Epidermal melanocyte (primary cell): Measurements from ENCODE around the gene HEPN1.
A peak's percentile ranks its signal among the peaks of the same experiment; 100 is the strongest.

ENCODE experiments used
- DNase-seq: peaks from one replicate; pipeline ENCODE4 v3.0.0; 2011; ENCODE audit warnings: low spot score; ENCODE audit not compliant: insufficient read length

The HEPN1 gene

DNA sequence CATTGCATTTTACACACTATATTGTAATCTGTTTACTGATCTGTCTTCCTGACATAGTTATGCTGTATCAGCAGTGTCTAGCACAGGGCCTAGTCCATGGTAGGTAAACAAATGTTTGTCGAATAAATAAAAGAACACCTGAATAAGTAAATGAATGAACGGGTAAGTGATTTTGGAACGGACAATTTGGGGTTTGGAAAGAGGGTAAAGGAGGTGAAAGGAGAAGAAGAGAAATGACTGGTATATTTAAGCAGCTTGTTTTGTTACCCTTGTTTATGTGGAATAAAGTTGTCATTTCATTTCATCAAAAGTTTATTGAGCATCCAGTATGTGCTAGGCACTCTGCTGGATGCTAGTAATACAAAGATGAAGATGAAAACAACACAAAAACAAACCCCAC, at the start of gene HEPN1:
TSS of gene HEPN1 (plus strand) at position 301 of the 400 bp plus-strand sequence.
- DNase-seq: no peak

DNA sequence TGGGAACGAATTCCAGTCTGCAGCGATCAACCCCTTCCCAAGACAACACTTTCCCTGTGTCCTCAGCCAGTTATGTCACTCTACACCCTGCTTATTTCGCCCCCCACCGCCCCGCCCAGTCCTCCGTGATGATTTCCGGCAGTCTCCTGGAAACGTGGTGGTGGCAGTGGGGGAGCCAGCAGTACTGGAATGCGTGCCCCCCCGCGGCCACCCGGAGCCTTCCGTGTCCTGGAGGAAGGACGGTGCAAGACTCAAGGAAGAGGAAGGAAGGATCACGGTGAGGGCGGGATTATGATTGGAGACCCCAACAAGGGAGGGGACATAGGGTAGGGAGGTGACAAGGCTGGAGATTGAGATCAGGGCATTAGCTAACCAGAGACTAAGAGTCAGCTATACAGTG, 49.7 kb upstream of the HEPN1 start:
- no peak for DNase-seq

DNA sequence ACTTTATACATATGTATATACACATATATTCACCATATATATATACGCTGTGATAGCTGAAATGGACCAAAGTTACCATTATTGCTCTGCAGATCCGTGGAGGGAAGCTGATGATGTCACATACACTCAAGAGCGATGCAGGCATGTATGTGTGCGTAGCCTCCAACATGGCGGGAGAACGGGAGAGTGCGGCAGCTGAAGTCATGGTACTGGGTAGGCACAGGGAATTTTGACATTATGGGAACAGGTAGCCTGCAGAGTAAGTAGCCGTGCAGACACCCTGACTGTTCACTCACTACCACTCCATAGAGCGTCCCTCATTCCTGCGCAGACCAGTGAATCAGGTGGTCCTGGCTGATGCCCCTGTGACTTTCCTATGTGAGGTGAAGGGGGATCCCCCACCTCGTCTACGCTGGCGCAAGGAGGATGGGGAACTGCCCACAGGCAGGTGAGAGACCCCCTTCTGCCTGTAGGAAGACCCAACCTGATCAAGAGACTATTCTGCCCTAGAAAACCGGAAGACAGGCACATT, 49.1 kb upstream of the HEPN1 start:
- DNase-seq: no peak

DNA sequence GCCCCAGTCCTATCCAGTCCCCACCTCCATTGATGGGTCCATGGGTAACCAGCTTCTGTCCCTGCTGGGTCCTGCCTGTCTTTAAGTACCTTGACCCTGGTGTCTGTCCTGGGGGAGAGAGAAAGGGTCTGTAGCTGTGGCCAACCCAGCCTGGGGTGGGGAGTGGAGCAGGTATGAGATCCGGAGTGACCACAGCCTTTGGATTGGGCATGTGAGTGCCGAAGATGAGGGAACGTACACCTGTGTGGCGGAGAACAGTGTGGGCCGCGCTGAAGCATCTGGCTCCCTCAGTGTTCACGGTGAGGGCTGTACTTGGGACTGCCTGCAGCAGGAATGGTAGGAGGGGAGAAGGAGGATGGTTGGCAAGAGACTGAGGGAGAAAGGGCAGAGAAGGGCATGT, 48.6 kb upstream of the HEPN1 start:
- no peak for DNase-seq

DNA sequence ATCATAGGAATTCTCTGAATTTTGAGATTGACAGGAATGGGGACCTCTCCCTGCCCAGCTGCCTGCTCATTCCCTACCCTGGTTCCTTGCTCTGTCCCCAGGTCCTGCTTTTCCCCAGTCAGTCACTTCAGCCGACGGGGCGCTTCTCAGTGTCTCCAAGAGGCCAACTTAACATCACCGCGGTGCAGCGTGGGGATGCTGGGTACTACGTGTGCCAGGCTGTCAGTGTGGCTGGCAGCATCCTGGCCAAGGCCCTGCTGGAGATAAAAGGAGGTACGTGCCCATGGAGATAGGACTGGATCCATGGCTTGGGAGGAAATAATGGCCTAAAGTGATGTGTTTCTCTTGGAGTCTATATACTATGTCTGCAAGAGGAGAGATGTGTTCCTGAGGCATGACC, 46.8 kb upstream of the HEPN1 start:
- no peak for DNase-seq

DNA sequence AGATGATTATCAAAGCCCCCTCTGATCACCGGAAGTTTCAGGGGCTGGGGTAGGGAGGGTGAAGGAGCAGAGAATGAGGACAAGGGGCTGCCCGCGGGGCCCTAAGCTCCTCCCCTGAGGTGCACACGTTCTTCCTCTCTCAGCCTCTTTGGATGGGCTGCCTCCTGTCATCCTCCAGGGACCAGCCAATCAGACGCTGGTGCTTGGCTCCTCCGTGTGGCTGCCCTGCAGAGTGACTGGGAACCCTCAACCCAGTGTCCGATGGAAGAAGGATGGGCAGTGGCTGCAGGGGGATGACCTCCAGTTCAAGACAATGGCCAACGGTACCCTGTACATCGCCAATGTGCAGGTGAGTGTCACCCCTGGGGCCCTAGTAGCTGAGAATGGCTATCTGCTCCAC, 46.3 kb upstream of the HEPN1 start:
- no peak for DNase-seq

DNA sequence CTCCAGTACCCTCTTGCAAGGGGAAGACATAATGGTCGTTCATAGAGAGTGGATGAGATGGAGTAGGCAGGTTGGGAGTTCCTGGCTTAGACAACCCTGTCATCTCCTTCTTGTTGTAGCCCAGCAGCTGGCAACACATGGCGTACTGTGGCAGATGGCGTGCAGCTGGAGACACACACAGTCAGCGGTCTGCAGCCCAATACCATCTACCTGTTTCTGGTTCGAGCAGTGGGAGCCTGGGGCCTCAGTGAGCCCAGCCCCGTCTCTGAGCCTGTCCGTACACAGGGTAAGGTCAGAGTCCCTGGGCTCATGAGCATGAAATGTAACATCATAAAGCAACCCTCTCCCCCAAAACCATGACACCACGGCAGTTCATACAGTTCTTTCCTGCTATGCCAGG, 45.1 kb upstream of the HEPN1 start:
- no peak for DNase-seq

DNA sequence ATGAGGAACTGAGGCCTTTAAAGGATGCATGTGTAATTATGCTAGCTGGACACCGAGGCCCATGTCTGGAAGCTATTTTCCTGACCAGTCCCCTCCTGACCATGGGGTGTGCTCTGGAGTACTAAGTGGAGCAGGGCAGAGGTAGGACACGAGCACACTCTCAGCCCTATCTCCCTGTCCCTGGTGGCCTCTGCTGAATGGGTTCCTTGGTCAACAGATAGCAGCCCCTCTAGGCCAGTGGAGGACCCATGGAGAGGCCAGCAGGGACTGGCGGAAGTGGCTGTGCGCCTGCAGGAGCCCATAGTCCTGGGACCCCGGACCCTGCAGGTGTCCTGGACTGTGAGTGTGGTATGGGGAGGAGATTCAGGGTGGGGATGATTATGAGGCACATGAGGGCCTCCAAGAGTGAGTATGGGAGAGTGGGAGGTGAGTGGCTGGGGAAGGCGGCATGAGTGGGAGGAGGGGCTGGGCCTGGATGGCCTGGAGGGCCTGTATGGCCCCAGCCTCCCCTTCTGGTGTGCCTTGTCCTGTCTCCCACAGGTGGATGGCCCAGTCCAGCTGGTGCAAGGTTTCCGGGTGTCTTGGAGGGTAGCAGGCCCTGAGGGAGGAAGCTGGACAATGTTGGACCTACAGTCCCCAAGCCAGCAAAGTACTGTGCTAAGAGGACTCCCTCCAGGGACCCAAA, 44.3 kb upstream of the HEPN1 start:
- no peak for DNase-seq

DNA sequence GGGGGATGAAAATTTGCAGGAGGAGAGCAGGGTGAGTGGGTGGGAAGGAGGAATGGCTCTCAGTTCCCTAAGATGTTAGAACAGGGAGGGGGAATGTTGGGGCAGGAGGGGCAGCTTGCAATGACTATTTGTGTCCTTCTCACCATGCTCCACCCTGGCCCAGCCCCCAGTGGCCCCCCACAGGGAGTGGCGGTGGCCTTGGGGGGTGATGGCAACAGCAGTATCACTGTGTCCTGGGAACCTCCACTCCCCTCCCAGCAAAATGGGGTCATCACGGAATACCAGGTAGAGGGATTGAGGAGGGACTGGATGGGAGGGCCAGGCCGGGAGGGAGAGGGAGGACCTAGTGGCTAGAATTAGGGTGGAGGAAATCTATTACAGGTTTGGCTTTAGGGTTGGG, 43.6 kb upstream of the HEPN1 start:
- no peak for DNase-seq

DNA sequence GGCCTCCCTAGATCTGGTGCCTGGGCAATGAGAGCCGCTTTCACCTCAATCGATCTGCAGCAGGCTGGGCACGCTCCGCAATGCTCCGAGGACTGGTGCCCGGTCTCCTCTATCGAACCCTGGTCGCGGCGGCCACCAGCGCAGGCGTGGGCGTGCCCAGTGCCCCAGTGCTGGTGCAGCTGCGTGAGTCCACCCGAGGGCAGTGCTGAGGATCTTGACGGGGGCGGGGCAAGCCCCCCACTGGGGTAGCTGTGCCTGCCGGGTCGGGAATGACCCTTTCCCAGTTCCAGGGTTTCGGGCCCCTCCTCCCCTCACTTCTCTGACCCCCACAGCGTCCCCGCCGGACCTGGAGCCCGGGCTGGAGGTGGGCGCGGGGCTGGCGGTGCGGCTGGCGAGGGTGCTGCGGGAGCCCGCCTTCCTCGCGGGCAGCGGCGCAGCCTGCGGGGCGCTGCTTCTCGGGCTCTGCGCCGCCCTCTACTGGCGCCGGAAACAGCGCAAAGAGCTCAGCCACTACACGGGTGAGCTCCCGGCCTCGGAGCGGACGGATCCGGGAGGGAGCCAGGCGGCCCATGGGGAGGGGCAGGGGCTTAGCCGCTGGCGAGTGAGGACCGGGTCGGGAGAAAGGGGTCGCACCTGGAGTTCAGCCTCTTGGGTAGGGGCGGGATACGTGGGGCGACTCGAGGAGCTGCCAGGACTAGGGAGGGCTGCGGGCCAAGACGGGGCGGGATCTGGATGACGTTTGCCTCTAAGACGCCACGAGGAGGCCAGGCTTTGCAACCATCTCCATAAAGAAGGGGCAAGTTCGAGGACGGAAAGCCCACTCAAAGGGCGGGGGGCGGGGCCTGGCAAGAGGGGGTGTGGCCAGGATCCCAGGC, 42.9 kb upstream of the HEPN1 start:
- peak; percentile 94 for DNase-seq

DNA sequence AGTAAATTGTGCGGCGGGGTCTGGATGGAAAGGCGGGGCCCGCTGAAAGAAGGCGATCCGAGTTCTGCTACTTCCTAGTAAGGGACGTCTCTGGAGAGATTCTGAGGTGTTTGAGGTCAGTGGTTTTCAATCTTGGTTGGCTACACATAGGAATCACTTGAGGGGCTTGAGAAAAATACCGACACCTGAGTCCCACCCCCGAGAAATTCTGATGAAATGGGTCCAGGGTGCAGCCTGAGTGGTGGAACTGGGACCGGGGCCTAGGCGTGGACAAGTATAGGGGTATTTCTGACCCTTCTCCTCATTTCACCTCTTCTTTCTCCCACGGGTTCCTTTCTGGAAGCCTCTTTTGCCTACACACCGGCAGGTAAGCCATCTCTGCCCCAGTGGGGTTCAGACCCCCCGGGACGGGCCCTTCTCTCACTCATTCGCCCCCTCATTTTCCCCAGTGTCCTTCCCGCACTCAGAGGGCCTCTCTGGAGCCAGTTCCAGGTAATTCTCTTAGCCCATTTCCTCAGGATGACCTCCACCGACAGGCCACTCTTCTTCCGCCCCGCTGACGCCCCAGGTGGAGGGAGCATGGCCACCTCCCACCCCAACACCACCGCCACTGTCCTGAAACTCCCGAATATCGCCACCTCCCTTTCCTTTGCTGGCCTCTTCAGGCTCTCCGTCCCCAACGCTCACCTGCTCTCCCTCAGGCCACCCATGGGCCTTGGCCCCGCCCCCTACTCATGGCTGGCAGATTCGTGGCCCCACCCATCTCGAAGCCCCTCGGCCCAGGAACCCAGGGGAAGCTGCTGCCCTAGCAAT, 42.0 kb upstream of the HEPN1 start:
- no peak for DNase-seq

DNA sequence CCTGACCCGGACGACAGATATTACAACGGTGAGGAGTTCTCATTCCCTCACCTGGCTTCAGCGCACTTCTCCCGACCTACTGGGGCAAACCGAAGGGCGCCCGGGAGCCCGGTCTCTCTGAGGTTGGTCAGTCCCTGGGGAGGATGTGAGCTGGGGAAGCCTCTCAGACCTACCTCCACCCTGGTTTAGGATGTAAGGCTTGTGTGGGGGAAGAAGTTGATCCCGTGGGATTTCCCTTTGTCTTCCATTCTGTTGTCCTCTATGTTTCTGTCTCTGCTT, 41.5 kb upstream of the HEPN1 start:
- DNase-seq: no peak

DNA sequence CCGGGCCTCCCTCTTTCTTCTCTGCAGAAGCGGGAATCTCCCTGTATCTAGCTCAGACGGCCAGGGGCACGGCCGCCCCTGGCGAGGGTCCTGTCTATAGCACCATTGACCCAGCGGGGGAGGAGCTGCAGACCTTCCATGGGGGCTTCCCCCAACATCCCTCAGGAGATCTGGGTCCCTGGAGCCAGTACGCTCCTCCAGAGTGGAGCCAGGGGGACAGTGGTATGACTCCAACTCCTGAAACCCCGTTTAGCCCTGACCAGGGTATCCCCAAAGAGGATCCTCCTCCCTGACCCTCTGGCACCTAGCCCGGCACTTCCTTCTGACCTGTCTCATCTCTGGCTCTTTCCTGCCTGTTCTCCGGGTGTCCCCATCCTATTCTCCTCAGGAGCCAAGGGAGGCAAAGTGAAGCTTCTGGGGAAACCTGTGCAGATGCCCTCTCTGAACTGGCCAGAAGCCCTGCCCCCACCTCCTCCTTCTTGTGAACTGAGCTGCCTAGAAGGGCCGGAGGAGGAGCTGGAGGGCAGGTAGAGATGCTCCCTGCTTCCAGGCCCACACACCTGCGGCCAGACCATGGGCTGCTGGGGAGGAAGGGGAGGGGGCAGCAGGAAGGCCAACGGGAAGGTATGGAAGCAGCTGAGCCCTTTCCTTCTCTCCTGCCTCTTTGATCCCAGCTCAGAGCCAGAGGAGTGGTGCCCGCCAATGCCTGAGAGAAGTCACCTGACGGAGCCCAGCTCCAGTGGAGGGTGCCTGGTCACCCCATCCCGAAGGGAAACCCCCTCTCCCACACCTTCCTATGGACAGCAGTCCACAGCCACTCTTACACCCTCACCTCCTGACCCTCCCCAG, 40.9 kb upstream of the HEPN1 start:
- DNase-seq: no peak

DNA sequence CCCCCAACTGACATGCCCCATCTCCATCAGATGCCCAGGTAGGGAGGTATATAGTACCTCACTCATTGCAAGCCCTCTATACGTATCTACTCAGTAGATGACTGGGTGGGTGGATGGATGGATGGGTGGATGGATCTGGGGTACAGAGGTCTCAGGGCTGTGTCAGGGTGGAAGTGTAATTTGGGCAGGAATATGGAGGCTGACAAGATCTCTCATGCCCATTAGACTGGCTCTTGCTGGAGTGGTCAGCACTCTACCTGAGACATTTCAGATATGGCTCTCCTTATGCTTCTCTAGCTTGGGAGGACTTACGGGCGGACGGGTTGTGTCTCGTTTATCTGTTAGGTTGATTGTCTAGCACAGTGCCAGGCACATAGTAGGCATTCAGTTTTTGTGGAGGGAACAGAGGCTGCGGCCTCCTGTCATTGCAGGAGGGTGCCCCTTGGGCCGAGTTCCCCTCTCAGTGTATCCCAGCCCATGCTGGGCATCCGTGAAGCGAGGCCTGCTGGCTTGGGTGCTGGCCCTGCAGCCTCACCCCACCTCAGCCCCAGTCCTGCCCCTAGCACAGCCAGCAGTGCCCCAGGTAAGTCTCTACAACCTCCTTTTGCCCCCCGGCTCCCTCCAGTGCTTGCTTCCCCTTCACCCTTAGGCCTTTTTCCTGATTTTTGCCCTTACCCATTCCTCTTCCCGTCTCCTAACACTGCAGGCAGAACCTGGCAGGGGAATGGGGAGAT, 40.1 kb upstream of the HEPN1 start:
- no peak for DNase-seq

DNA sequence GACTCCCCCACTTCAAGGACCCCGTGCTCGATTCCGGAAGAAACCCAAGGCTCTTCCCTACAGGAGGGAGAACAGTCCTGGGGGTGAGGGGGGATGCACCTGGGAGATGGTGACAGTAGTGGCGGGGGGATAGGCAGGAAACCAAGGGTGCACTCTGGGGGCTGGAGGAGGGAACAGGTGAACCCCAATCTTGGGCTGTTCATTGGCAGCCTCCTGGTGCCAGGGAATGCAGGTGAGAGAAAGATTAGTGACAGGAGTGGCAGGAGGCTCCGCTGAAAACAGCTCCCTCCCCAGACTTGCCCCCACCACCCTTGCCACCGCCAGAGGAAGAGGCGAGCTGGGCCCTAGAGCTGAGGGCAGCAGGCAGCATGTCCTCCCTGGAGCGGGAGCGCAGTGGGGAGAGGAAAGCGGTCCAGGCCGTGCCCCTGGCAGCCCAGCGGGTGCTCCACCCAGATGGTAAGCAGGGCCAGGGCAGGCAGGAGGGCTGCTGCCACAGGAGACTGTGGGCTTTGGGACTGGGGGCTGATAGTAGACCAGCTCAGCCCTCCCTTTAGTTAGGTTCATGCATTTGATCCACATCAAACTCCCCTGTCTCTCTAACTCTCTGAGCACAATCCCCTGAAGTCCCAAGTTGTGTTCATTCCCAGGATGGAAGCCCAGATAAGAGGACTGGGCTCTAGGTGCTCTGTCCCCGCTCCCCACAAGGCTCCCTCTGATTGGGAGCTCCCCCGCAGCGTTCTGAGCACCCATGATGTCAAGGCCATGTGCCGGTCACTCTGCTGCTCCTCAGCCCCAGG, 39.4 kb upstream of the HEPN1 start:
- DNase-seq: no peak

DNA sequence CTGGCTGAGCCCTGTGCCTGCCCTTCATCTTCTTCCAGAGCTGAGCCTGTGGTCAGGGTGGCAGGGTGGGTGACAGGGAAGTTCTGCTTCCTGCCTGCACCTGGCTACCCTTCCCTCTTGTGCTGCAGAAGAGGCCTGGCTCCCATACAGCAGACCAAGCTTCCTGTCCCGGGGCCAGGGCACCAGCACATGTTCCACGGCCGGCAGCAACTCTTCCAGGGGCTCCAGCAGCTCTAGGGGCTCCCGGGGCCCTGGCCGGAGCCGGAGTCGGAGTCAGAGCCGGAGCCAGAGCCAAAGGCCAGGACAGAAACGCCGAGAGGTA, 38.8 kb upstream of the HEPN1 start:
- DNase-seq: no peak

DNA sequence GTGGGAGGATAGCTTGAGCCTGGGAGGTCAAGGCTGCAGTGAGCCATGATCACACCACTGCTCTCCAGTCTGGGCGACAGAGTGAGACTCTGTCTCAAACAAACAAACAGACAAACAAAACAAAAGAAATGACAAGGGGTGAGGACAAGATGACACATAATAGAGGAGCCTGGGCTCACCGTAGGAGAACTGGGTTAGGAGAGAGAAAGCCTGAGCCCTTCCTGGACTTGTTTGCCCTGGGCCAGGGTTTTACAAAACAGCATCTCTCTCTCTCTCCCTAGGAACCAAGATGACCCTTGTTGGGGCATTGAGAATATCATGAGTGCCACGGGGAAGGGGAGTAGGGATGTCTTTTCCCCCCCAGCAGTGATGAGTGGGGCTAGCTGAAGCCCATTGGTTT, 38.1 kb upstream of the HEPN1 start:
- no peak for DNase-seq

DNA sequence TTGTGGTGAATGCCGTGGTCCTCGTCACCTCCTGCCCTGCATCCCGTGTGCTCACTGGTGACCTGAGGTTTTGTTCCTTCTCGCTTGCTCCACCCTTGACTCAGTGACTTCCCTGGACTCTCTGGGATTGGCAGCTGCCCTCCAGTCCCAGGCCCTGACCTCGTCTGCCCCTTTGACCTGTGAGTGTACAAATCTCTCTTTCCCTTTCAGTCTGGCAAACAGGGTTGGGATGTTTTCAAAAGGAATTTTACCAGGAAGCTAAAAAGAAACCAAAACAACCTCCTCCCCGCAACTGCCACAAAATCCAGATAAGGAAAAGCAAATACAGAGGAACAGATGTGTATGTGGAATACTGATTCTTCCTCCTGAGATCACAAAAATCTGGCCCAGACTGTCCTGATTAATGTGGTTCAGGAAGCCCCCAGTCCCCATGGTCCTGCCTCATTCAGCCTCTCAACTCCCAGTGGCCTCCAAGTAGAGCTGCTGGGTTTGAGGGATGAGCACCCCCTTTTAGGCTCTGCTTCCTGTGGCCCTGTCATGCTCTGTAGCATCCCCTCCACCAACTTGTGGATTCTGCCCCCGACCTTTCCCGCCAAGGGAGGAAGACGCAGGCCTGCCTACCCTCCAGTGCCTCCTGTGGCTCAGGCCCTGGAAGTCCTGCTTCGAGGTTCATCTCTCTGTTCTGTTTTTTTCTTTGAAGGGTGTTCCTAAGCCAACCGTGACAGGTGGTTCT, 36.5 kb upstream of the HEPN1 start:
- no peak for DNase-seq

DNA sequence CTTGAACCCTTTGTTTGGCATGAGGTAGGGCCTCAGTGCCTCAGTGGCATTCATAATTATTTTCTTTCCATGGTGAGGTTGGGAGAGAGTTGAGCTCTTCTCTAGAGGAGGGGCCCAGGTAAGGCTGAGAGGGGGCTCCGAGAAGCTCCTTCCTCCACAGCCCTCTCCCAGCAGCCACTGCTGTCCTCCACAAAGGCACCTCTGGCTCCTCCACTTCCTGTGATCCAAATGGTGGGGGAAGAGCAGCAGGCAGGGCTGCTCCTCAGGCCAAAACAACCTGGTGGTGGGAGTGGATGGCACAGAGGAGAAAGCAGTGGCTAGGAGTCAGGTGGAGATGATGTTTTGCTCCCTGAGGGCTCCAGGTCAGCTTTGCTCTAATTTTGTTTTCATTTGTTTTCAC, 34.7 kb upstream of the HEPN1 start:
- no peak for DNase-seq
